Measurements from ENCODE around the gene GALT.

GRCh38 chr9:34675869-34676268 lies 29.4 kb downstream of the GALT start:
- TF ChIP-seq CTCF (IDR thresholded peaks at IDR 0.05 in 4 of 5, conservative IDR thresholded peaks at IDR 0.05 in 1 of 5): no peak
- TF ChIP-seq POLR2A (IDR thresholded peaks at IDR 0.05): no peak
